Subcutaneous abdominal adipose tissue (tissue), 5 donors: ENCODE data around the gene SPDYE5.

Experiments used
- H3K27ac ChIP-seq: one replicate; pipeline ENCODE4 v1.7.0; 2013; ENCODE audit warnings: low read depth, mild to moderate bottlenecking, inconsistent platforms, low read length, moderate library complexity
- H3K27me3 ChIP-seq, 5 donors: one replicate each; pipeline ENCODE4 v1.7.0; 2013; ENCODE audit warnings: low read length in 5 of 5, inconsistent platforms in 1 of 5; ENCODE audit not compliant: control insufficient read depth in 5 of 5, insufficient read depth in 4 of 5
- H3K36me3 ChIP-seq, 5 donors: one replicate each; pipeline ENCODE4 v1.7.0; 2013; ENCODE audit warnings: low read length in 5 of 5; ENCODE audit not compliant: control insufficient read depth in 5 of 5, insufficient read depth in 5 of 5
- H3K4me1 ChIP-seq, 5 donors: one replicate each; pipeline ENCODE4 v1.7.0; 2013; ENCODE audit warnings: low read length in 5 of 5, mild to moderate bottlenecking in 3 of 5, moderate library complexity in 1 of 5; ENCODE audit not compliant: control insufficient read depth in 5 of 5, insufficient read depth in 5 of 5
- H3K4me3 ChIP-seq, 5 donors: one replicate each; pipeline ENCODE4 v1.7.0; 2013; ENCODE audit warnings: low read length in 5 of 5, low read depth in 1 of 5
- H3K9ac ChIP-seq, 5 donors: one replicate each; pipeline ENCODE4 v1.7.0; 2013; ENCODE audit warnings: low read length in 5 of 5, mild to moderate bottlenecking in 4 of 5, moderate library complexity in 3 of 5
- H3K9me3 ChIP-seq, 5 donors: one replicate each; pipeline ENCODE4 v1.7.0; 2013; ENCODE audit warnings: low read length in 5 of 5; ENCODE audit not compliant: control insufficient read depth in 5 of 5
- donor health status: healthy.
- donor health status: healthy.
- donor health status: healthy.
- donor health status: healthy.
- donor health status: healthy.

Gene SPDYE5

GRCh38 chr7:75536491-75536890, 44.4 kb downstream of the SPDYE5 start:
- H3K27me3 ChIP-seq, result no peaks in the 10 kb centered on the region
- H3K36me3 ChIP-seq, result peaks cover 9 to 58% (median 51%) of the 10 kb centered on the region in 5 donors
- H3K4me1 ChIP-seq, result no peaks in the 10 kb centered on the region
- H3K27ac ChIP-seq, result no peak overlapping the region
- no peak overlapping the region for H3K9ac ChIP-seq
- no peak overlapping the region for H3K4me3 ChIP-seq
- H3K9me3 ChIP-seq, result no peaks in the 10 kb centered on the region

- Histone ChIP-seq H3K4me1 (no peaks in the 10 kb centered on the region), H3K9ac (no peak overlapping the region), H3K4me3 (no peak overlapping the region), H3K27me3 (no peaks in the 10 kb centered on the region), H3K27ac (no peak overlapping the region), H3K9me3 (no peaks in the 10 kb centered on the region), H3K36me3 (peaks cover 11 to 63% (median 55%) of the 10 kb centered on the region in 5 donors)
Measured at GRCh38 chr7:75536940-75537538, 44.9 kb downstream of the SPDYE5 start.

GRCh38 chr7:75537731-75538130, 45.6 kb downstream of the SPDYE5 start:
- Histone ChIP-seq H3K9me3 (no peaks in the 10 kb centered on the region), H3K9ac (peak overlapping the region in 1 of 5 donors; percentile 11), H3K36me3 (peaks cover 11 to 70% (median 57%) of the 10 kb centered on the region in 5 donors), H3K4me3 (no peak overlapping the region), H3K27me3 (no peaks in the 10 kb centered on the region), H3K4me1 (no peaks in the 10 kb centered on the region), H3K27ac (no peak overlapping the region)

- H3K36me3 ChIP-seq, result peaks cover 12 to 87% (median 60%) of the 10 kb centered on the region in 5 donors
- no peaks in the 10 kb centered on the region for H3K4me1 ChIP-seq
- no peak overlapping the region for H3K4me3 ChIP-seq
Measured at GRCh38 chr7:75546237-75547015, 54.3 kb downstream of the SPDYE5 start.

More at GRCh38 chr7:75546237-75547015, 54.3 kb downstream of the SPDYE5 start:
- Histone ChIP-seq H3K9ac (no peak overlapping the region), H3K9me3 (no peaks in the 10 kb centered on the region), H3K27me3 (no peaks in the 10 kb centered on the region), H3K27ac (no peak overlapping the region)
